ENCODE results near the gene SIRT1. TPM values are rescaled to one million over a fixed set of nuclear protein-coding genes. Genes with fewer than 3 reads are reported as not detected.

SIRT1 gene
- total and polyA plus RNA-seq, 10 donors, result 10.3 to 33.6 (median 26.3) TPM

DNA sequence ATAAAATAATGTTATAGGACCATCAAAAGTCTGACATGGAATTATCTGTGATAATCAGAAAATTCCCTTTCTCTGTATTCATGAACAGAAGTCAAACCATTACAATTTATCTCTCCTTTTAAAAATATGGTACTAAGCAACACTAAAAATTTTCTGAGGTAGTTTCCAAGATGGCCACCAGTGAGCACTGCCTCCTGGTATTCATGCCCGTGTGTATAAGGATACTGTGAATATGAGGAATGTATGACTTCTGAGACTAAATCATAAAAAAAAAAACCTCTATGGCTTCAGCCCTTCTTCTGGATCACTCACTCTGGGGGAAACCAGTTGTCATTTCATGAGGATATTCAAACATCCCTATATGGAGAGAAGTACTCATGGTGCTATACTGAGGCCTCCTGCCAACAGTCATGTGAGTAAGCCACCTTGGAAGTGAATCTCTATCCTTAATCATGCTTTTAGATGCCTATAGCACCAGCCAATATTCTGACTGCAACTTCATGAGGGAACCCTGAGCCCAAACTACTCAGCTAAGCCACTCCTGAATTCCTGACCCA lies 41.1 kb downstream of the SIRT1 start:
- Histone ChIP-seq H3K4me3 (no peak overlapping the region), H3K9me3 (no peaks in the 10 kb centered on the region), H3K36me3 (peaks cover 2 to 99% (median 59%) of the 10 kb centered on the region in 6 donors), H3K27me3 (replicated peaks in 1 of 7) (no peaks in the 10 kb centered on the region), H3K4me1 (no peaks in the 10 kb centered on the region), H3K27ac (no peak overlapping the region)
- no peak for DNase-seq
- intact Hi-C loops (cut with DNase I; ENCODE audit: low total_unique reads), result no loop called here
- TF ChIP-seq, protein P1, sequence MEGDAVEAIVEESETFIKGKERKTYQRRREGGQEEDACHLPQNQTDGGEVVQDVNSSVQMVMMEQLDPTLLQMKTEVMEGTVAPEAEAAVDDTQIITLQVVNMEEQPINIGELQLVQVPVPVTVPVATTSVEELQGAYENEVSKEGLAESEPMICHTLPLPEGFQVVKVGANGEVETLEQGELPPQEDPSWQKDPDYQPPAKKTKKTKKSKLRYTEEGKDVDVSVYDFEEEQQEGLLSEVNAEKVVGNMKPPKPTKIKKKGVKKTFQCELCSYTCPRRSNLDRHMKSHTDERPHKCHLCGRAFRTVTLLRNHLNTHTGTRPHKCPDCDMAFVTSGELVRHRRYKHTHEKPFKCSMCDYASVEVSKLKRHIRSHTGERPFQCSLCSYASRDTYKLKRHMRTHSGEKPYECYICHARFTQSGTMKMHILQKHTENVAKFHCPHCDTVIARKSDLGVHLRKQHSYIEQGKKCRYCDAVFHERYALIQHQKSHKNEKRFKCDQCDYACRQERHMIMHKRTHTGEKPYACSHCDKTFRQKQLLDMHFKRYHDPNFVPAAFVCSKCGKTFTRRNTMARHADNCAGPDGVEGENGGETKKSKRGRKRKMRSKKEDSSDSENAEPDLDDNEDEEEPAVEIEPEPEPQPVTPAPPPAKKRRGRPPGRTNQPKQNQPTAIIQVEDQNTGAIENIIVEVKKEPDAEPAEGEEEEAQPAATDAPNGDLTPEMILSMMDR (IDR thresholded peaks at IDR 0.05 in 8 of 11, conservative IDR thresholded peaks at IDR 0.05 in 3 of 11), result no peak
- TF ChIP-seq POLR2A (IDR thresholded peaks at IDR 0.05), result no peak
- no peak for TF ChIP-seq POLR2AphosphoS5 (IDR thresholded peaks at IDR 0.05)
- WGBS, 5 donors, result 90 to 100% (median 98%) methylated on average over 1 of the region's 1 CpG

DNA sequence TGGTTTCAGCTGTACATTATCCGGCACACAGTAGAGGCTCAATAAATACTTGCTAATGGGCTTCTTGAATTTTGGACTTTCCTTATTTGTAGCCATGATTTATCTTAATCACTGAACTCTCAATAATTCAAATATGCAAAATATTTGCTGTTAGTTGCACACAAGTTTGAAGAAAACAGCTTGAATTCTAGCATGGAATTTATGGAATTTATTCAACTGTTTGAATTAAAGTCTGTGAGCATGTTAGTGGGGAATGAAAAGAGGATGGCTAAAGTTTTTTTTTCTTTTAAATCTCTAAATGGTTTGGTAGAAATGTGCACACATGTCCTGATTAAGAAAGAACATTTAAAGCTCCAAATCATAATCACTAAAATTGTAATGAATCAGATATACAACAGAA lies 42.5 kb downstream of the SIRT1 start:
- intact Hi-C loops (cut with DNase I; ENCODE audit: low total_unique reads), result no loop called here
- Histone ChIP-seq H3K27me3 (replicated peaks in 1 of 7) (no peaks in the 10 kb centered on the region), H3K27ac (no peak overlapping the region), H3K4me3 (no peak overlapping the region), H3K36me3 (peaks cover 2 to 99% (median 70%) of the 10 kb centered on the region in 6 donors), H3K9me3 (no peaks in the 10 kb centered on the region), H3K4me1 (no peaks in the 10 kb centered on the region)
- 95 to 100% (median 98%) methylated on average over 1 of the region's 1 CpG for WGBS, 5 donors
- TF ChIP-seq POLR2A (IDR thresholded peaks at IDR 0.05), result no peak
- TF ChIP-seq, protein P1 (IDR thresholded peaks at IDR 0.05 in 8 of 11, conservative IDR thresholded peaks at IDR 0.05 in 3 of 11), result no peak
- no peak for TF ChIP-seq POLR2AphosphoS5 (IDR thresholded peaks at IDR 0.05)
- DNase-seq, result no peak

DNA sequence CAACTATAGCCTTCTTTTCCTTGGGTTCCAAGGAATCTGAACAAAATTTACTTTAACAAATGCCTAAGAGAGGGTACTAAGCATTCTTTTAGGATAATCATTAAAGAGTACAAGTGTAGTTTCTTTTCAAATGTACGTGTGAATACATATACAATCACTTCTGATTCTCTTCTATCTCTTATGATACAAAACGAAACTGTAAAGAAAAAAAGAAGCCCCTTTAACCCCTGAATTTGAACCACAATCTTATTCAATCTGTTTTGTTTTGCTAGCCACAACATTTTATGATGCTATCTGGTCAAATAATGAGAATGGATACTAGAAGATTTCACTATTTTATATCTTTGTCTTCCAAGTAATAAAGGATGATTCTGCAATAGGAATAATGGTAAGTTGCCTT lies 48.7 kb downstream of the SIRT1 start:
- Histone ChIP-seq H3K27me3 (replicated peaks in 1 of 7) (no peaks in the 10 kb centered on the region), H3K4me1 (peaks cover 0 to 5% (median 0%) of the 10 kb centered on the region in 6 donors), H3K9me3 (no peaks in the 10 kb centered on the region), H3K4me3 (no peak overlapping the region), H3K36me3 (peaks cover 0 to 100% (median 75%) of the 10 kb centered on the region in 6 donors), H3K27ac (no peak overlapping the region)
- intact Hi-C loops (cut with DNase I; ENCODE audit: low total_unique reads), result no loop called here
- DNase-seq, result no peak
- WGBS, 5 donors, result 79 to 87% (median 87%) methylated on average over 2 of the region's 2 CpGs
- TF ChIP-seq, protein P1 (IDR thresholded peaks at IDR 0.05 in 8 of 11, conservative IDR thresholded peaks at IDR 0.05 in 3 of 11), result no peak
- TF ChIP-seq POLR2AphosphoS5 (IDR thresholded peaks at IDR 0.05) (no peak), POLR2A (IDR thresholded peaks at IDR 0.05) (no peak)

DNA sequence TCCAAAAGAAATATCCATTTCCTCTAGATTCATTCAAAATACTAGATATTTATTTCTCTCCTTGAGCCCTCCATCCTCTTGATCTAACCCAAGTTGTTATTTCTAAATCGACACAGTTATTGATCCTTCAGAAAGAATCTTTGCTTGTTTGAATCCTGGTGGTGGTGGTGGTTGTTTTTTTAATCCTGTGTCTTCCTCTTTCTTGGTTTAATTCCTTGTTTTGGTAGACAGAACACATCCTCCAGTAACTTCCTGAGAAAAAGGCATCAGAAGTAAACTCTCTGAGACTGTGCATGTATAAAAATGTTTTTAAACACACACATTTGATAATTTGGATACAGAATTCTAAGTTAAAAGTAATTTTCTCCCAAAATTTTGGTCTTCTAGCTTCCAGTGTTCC lies 49.9 kb downstream of the SIRT1 start:
- Histone ChIP-seq H3K9me3 (no peaks in the 10 kb centered on the region), H3K4me1 (peaks cover 0 to 5% (median 0%) of the 10 kb centered on the region in 6 donors), H3K4me3 (no peak overlapping the region), H3K36me3 (peaks cover 0 to 100% (median 79%) of the 10 kb centered on the region in 6 donors), H3K27me3 (replicated peaks in 1 of 7) (no peaks in the 10 kb centered on the region), H3K27ac (peak overlapping the region in 5 of 8 donors; percentile 23 to 55 (median 41))
- DNase-seq, result no peak
- TF ChIP-seq POLR2A (IDR thresholded peaks at IDR 0.05), result no peak
- TF ChIP-seq POLR2AphosphoS5 (IDR thresholded peaks at IDR 0.05), result no peak
- TF ChIP-seq, protein P1 (IDR thresholded peaks at IDR 0.05 in 8 of 11, conservative IDR thresholded peaks at IDR 0.05 in 3 of 11), result no peak
- WGBS, 5 donors, result 57 to 73% (median 64%) methylated on average over 1 of the region's 1 CpG
- intact Hi-C loops (cut with DNase I; ENCODE audit: low total_unique reads), result no loop called here

Measured in spleen (tissue), 11 donors.